GM12878 (cell line): ENCODE results near the gene RPL32. TPM values are rescaled to one million over a fixed set of nuclear protein-coding genes. Genes with fewer than 3 reads are reported as not detected.

Source experiments
- ATF7 ChIP-seq: fragments of 450-650 bp; IDR thresholded peaks from 2 replicates; pipeline ENCODE4 v1.6.1; 2016; ENCODE audit warnings: low read depth, mild to moderate bottlenecking
- BACH1 ChIP-seq: fragments of 450-650 bp; IDR thresholded peaks from 2 replicates; pipeline ENCODE4 v1.6.1; 2017; ENCODE audit warnings: mild to moderate bottlenecking, borderline replicate concordance
- CHD2 ChIP-seq: IDR thresholded peaks from 2 replicates; pipeline ENCODE4 v1.6.1; 2011; ENCODE audit warnings: low read depth, low read length, improper control_type of control experiment, borderline replicate concordance
- GABPA ChIP-seq: IDR thresholded peaks from 2 replicates; pipeline ENCODE4 v1.6.1; 2014; ENCODE audit warnings: antibody characterized with exemption, low read depth, mild to moderate bottlenecking, inconsistent platforms
- KLF5 ChIP-seq: fragments of 450-650 bp; IDR thresholded peaks from 2 replicates; pipeline ENCODE4 v1.6.1; 2014; ENCODE audit warnings: mild to moderate bottlenecking; ENCODE audit not compliant: partially characterized antibody
- MEF2B ChIP-seq: fragments of 450-650 bp; IDR thresholded peaks from 2 replicates; pipeline ENCODE4 v1.6.1; 2018; ENCODE audit warnings: mild to moderate bottlenecking, moderate library complexity; ENCODE audit not compliant: partially characterized antibody, poor library complexity, severe bottlenecking
- NFIC ChIP-seq: IDR thresholded peaks from 2 replicates; pipeline ENCODE4 v1.6.1; 2012; ENCODE audit warnings: low read depth, mild to moderate bottlenecking, inconsistent platforms, low read length, moderate library complexity
- NFYB ChIP-seq: IDR thresholded peaks from 2 replicates; pipeline ENCODE4 v1.6.1; 2011; ENCODE audit warnings: low read depth, mild to moderate bottlenecking, low read length, improper control_type of control experiment, moderate library complexity; ENCODE audit not compliant: insufficient read depth
- NR2F1 ChIP-seq: fragments of 450-650 bp; conservative IDR thresholded peaks from 2 replicates; pipeline ENCODE4 v1.6.1; 2017; ENCODE audit warnings: mild to moderate bottlenecking
- NRF1 ChIP-seq: conservative IDR thresholded peaks from 2 replicates; pipeline ENCODE4 v1.6.1; 2011; ENCODE audit warnings: mild to moderate bottlenecking, low read depth, low read length, improper control_type of control experiment
- RUNX3 ChIP-seq: IDR thresholded peaks from 2 replicates; pipeline ENCODE4 v1.6.1; 2012; ENCODE audit warnings: low read length, inconsistent platforms
- SMC3 ChIP-seq: IDR thresholded peaks from 2 replicates; pipeline ENCODE4 v1.6.1; 2011; ENCODE audit warnings: low read length, improper control_type of control experiment, borderline replicate concordance
- SP1 ChIP-seq: IDR thresholded peaks from one replicate; pipeline ENCODE4 v1.6.1; 2011; ENCODE audit warnings: low read depth, low read length
- SRF ChIP-seq, 2 experiments: IDR thresholded peaks; 2 replicates each; pipeline ENCODE4 v1.6.1; 2011; ENCODE audit warnings: low read depth in 2 of 2, low read length in 2 of 2, mild to moderate bottlenecking in 1 of 2, moderate library complexity in 1 of 2
- TCF7 ChIP-seq: IDR thresholded peaks from 2 replicates; pipeline ENCODE4 v1.6.1; 2014; ENCODE audit warnings: antibody characterized with exemption, borderline replicate concordance
- YY1 ChIP-seq: IDR thresholded peaks from 2 replicates; pipeline ENCODE4 v1.6.1; 2011; ENCODE audit warnings: low read depth, mild to moderate bottlenecking, low read length
- polyA plus RNA-seq, 11 experiments: library from polyadenylated mRNA; depleted of rRNA in 4 of 11; unstranded in 6 of 11; stranded (reverse) in 5 of 11; fragments of >200 nt; fragmentation: Nextera tagmentation in 4 of 11; fragmentation: Illumina TruSeq in 1 of 11; extraction: Ambion mirVana in 4 of 11; extraction: Trizol in 1 of 11; gene quantifications; 1 replicate in 1 of 11; 2 replicates in 10 of 11; pipeline versions ENCODE4 v1.2.1 to v1.2.3, GENCODE V29; 2011 to 2016; ENCODE audit warnings: inconsistent platforms in 2 of 11, missing spikeins in 2 of 11, low read depth in 1 of 11
- total RNA-seq, 4 experiments: library from RNA; depleted of rRNA in 3 of 4; stranded (reverse); fragments of >200 nt in 3 of 4; fragmentation: Illumina TruSeq in 1 of 4; extraction: Trizol in 1 of 4; gene quantifications; 2 replicates each; pipeline versions ENCODE4 v1.2.1 to v1.2.3, GENCODE V29; 2013 to 2021
- TF ChIP-seq, protein P1 (sequence below): fragments of 450-650 bp; IDR thresholded peaks from 2 replicates; pipeline ENCODE4 v1.6.1; 2017; ENCODE audit warnings: low read depth, mild to moderate bottlenecking, moderate library complexity
- TF ChIP-seq, protein P2 (sequence below): fragments of 450-650 bp; formaldehyde crosslinking; IDR thresholded peaks from 2 replicates; pipeline ENCODE4 v1.4.0; 2020; ENCODE audit warnings: mild to moderate bottlenecking, moderate library complexity
- TF ChIP-seq, protein P3 (sequence below): fragments of 450-650 bp; IDR thresholded peaks from 2 replicates; pipeline ENCODE4 v1.6.1; 2017; ENCODE audit warnings: borderline replicate concordance
- TF ChIP-seq, protein P4 (sequence below): IDR thresholded peaks from 2 replicates; pipeline ENCODE4 v1.6.1; 2011; ENCODE audit warnings: low read depth, mild to moderate bottlenecking, low read length, moderate library complexity, borderline replicate concordance; ENCODE audit errors: extremely low read depth
- TF ChIP-seq, protein P5 (sequence below): fragments of 450-650 bp; IDR thresholded peaks from 2 replicates; pipeline ENCODE4 v1.6.1; 2017; ENCODE audit warnings: mild to moderate bottlenecking

The RPL32 gene
- total and polyA plus RNA-seq, 10 of the 15 experiments (the other 5 are each of a cell fraction or from before 2014, with no cell fraction given), result 1,533 to 5,147 (median 3,350) TPM

DNA sequence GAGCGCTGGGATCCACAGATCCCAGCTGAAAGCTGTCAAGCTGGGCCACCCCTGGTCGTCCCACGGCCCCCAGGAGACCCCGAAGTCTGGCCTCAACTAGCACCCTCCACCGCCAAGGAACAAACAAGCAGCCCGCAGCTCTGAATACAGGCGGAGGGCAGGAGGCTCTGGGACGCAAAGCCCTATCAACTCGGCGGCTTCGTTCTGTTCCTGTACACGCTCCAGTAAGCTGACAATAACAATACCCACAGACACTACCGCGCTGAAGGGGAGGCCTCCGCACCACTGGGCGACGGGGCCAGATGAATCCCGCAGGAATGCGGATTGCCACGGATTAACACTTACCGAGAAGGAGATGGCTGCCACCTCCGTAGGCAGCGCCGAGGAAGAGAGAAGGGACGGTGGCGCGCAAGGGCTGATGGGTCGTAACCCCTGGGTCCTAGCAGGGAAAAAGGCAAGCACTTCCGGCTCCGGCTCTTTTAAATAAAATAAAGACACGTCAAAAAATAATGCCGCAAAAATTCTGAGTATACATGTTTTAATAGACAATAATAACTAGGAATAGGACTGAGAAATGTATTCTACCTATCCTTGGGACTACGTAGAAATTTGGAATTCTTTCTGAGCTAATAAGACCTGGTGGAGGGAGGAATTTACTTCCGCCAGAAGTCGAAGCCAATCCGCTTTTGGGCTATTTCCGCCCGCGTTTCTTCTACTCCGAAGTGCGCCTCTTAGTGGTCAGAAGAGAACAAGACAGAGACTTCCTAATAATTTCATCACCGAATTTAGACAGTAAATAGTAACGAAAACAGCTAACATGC is at the start of gene RPL32 (continued):
- TF ChIP-seq, protein P1, sequence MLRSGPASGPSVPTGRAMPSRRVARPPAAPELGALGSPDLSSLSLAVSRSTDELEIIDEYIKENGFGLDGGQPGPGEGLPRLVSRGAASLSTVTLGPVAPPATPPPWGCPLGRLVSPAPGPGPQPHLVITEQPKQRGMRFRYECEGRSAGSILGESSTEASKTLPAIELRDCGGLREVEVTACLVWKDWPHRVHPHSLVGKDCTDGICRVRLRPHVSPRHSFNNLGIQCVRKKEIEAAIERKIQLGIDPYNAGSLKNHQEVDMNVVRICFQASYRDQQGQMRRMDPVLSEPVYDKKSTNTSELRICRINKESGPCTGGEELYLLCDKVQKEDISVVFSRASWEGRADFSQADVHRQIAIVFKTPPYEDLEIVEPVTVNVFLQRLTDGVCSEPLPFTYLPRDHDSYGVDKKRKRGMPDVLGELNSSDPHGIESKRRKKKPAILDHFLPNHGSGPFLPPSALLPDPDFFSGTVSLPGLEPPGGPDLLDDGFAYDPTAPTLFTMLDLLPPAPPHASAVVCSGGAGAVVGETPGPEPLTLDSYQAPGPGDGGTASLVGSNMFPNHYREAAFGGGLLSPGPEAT, result peak; percentile 98
- 0 out of 2 replicates have a peak, but pooled peaks have one; percentile 13 for TF ChIP-seq NRF1
- no peak for TF ChIP-seq KLF5
- TF ChIP-seq, protein P2, sequence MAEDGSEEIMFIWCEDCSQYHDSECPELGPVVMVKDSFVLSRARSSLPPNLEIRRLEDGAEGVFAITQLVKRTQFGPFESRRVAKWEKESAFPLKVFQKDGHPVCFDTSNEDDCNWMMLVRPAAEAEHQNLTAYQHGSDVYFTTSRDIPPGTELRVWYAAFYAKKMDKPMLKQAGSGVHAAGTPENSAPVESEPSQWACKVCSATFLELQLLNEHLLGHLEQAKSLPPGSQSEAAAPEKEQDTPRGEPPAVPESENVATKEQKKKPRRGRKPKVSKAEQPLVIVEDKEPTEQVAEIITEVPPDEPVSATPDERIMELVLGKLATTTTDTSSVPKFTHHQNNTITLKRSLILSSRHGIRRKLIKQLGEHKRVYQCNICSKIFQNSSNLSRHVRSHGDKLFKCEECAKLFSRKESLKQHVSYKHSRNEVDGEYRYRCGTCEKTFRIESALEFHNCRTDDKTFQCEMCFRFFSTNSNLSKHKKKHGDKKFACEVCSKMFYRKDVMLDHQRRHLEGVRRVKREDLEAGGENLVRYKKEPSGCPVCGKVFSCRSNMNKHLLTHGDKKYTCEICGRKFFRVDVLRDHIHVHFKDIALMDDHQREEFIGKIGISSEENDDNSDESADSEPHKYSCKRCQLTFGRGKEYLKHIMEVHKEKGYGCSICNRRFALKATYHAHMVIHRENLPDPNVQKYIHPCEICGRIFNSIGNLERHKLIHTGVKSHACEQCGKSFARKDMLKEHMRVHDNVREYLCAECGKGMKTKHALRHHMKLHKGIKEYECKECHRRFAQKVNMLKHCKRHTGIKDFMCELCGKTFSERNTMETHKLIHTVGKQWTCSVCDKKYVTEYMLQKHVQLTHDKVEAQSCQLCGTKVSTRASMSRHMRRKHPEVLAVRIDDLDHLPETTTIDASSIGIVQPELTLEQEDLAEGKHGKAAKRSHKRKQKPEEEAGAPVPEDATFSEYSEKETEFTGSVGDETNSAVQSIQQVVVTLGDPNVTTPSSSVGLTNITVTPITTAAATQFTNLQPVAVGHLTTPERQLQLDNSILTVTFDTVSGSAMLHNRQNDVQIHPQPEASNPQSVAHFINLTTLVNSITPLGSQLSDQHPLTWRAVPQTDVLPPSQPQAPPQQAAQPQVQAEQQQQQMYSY (CRISPR knock-in tag), result no peak
- TF ChIP-seq BACH1, result no peak; the same call in 1 of the 2 replicates
- no peak for TF ChIP-seq MEF2B
- TF ChIP-seq, protein P3, sequence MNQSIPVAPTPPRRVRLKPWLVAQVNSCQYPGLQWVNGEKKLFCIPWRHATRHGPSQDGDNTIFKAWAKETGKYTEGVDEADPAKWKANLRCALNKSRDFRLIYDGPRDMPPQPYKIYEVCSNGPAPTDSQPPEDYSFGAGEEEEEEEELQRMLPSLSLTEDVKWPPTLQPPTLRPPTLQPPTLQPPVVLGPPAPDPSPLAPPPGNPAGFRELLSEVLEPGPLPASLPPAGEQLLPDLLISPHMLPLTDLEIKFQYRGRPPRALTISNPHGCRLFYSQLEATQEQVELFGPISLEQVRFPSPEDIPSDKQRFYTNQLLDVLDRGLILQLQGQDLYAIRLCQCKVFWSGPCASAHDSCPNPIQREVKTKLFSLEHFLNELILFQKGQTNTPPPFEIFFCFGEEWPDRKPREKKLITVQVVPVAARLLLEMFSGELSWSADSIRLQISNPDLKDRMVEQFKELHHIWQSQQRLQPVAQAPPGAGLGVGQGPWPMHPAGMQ, result no peak
- peak; percentile 88 for TF ChIP-seq ATF7
- peak; percentile 9 for TF ChIP-seq RUNX3
- no peak for TF ChIP-seq CHD2
- TF ChIP-seq, protein P4, sequence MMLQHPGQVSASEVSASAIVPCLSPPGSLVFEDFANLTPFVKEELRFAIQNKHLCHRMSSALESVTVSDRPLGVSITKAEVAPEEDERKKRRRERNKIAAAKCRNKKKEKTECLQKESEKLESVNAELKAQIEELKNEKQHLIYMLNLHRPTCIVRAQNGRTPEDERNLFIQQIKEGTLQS, result no peak
- TF ChIP-seq YY1, result peak; percentile 95
- peak; percentile 97 for TF ChIP-seq GABPA
- peak; percentile 36; the same call in 1 of the 2 replicates for TF ChIP-seq SMC3
- TF ChIP-seq SRF (IDR thresholded peaks at IDR 0.05; ENCODE audit: low read depth in 2 of 2, low read length in 2 of 2), result peak; percentile 95 to 99
- TF ChIP-seq NR2F1, result peak; percentile 98
- TF ChIP-seq NFYB, result no peak
- TF ChIP-seq TCF7, result peak; percentile 27; the same call in 1 of the 2 replicates
- TF ChIP-seq SP1, result no peak
- TF ChIP-seq, protein P5, sequence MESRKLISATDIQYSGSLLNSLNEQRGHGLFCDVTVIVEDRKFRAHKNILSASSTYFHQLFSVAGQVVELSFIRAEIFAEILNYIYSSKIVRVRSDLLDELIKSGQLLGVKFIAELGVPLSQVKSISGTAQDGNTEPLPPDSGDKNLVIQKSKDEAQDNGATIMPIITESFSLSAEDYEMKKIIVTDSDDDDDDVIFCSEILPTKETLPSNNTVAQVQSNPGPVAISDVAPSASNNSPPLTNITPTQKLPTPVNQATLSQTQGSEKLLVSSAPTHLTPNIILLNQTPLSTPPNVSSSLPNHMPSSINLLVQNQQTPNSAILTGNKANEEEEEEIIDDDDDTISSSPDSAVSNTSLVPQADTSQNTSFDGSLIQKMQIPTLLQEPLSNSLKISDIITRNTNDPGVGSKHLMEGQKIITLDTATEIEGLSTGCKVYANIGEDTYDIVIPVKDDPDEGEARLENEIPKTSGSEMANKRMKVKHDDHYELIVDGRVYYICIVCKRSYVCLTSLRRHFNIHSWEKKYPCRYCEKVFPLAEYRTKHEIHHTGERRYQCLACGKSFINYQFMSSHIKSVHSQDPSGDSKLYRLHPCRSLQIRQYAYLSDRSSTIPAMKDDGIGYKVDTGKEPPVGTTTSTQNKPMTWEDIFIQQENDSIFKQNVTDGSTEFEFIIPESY, result no peak
- peak; percentile 55; the same call in 1 of the 2 replicates for TF ChIP-seq NFIC
